Activated CD4-positive, CD25-positive, alpha-beta regulatory T cell treated with anti-CD3 and anti-CD28 coated beads, Interleukin-2, amount 50 U/mL, for 16 hours (primary cell): ENCODE data around the gene HYOU1.
"Not testable (repeated sequence)": the region's sequence is repeated elsewhere in the genome, so short reads cannot be mapped to it uniquely, and the experiment has no call there.

Source experiments
- DNase-seq: peaks from one replicate; pipeline ENCODE4 v3.0.0-alpha.2; 2020; ENCODE audit warnings: low read depth, low spot score

Gene HYOU1

GRCh38 chr11:119019996-119020395 lies 37.0 kb downstream of the HYOU1 start:
- DNase-seq = no peak

GRCh38 chr11:119018074-119018938 lies 38.7 kb downstream of the HYOU1 start, which contains the start of the genes RPS25 and TRAPPC4:
Gene RPS25 (minus strand): TSS chr11:119018343. CDS start chr11:119018284, 59 bp downstream.
Gene TRAPPC4 (plus strand): TSS chr11:119018766. CDS start chr11:119018796, 30 bp downstream.
- DNase-seq = peak; percentile 94

- not testable (repeated sequence) for DNase-seq
Observed at GRCh38 chr11:119017377-119017776, 39.6 kb downstream of the HYOU1 start.

- DNase-seq = no peak
Observed at GRCh38 chr11:119016216-119017009, 40.6 kb downstream of the HYOU1 start.

GRCh38 chr11:119015054-119015611 lies 41.9 kb downstream of the HYOU1 start:
- no peak for DNase-seq

GRCh38 chr11:119014209-119014924 lies 42.6 kb downstream of the HYOU1 start:
- no peak for DNase-seq

GRCh38 chr11:119012629-119013170 lies 44.3 kb downstream of the HYOU1 start:
- DNase-seq = no peak

GRCh38 chr11:119011476-119012053 lies 45.4 kb downstream of the HYOU1 start:
- no peak for DNase-seq

- DNase-seq = no peak
Observed at GRCh38 chr11:119006656-119007055, 50.3 kb downstream of the HYOU1 start.

GRCh38 chr11:119000906-119001305 lies 56.1 kb downstream of the HYOU1 start:
- DNase-seq = no peak

- no peak for DNase-seq
Observed at GRCh38 chr11:118998822-118999221, 58.2 kb downstream of the HYOU1 start.

GRCh38 chr11:118998388-118998717 lies 58.7 kb downstream of the HYOU1 start:
- no peak for DNase-seq

- peak; percentile 90 for DNase-seq
Observed at GRCh38 chr11:118997627-118998387, 59.2 kb downstream of the HYOU1 start, which contains the start of gene CENATAC. Gene CENATAC (plus strand): TSS chr11:118998138. CDS start chr11:118998198, 60 bp downstream.

- no peak for DNase-seq
Observed at GRCh38 chr11:118996926-118997626, 59.9 kb downstream of the HYOU1 start.
